Fibroblast of lung (primary cell): Measurements from ENCODE around the gene RTP1.

ENCODE experiments used
- CTCF ChIP-seq, 2 donors: IDR thresholded peaks in 1 of 2; conservative IDR thresholded peaks in 1 of 2; 1 replicate in 1 of 2; 2 replicates in 1 of 2; pipeline ENCODE4 v1.5.1; 2011 to 2012; ENCODE audit warnings: low read length in 2 of 2, control low read depth in 1 of 2, inconsistent platforms in 1 of 2, low read depth in 1 of 2, mild to moderate bottlenecking in 1 of 2
- EZH2 ChIP-seq: IDR thresholded peaks from 2 replicates; pipeline ENCODE4 v1.5.1; 2012; ENCODE audit warnings: low read length, control low read depth, mild to moderate bottlenecking; ENCODE audit errors: missing control alignments

GRCh38 chr3:187242435-187242834 is 45.1 kb downstream of the RTP1 start:
- TF ChIP-seq EZH2 (no peak), CTCF (conservative IDR thresholded peaks at IDR 0.05 in 1 of 2, IDR thresholded peaks at IDR 0.05 in 1 of 2; ENCODE audit: low read depth in 1 of 2, low read length in 2 of 2) (no peak)
